K562 (cell line): ENCODE measurements around the gene ZBTB26. TPM values are rescaled to one million over a fixed set of nuclear protein-coding genes. Genes with fewer than 3 reads are reported as not detected.
A peak's percentile ranks its signal among the peaks of the same experiment; 100 is the strongest.

Experiments
- AFF4 ChIP-seq: sonication (generic); formaldehyde crosslinking; IDR thresholded peaks from 2 replicates; pipeline ENCODE4 v1.8.0; 2023; ENCODE audit warnings: mild to moderate bottlenecking, missing genetic modification reagents
- MTA3 ChIP-seq: fragments of 450-650 bp; formaldehyde crosslinking; IDR thresholded peaks from 2 replicates; pipeline ENCODE4 v1.6.1; 2017; ENCODE audit warnings: mild to moderate bottlenecking, borderline replicate concordance
- NFE2L1 ChIP-seq: fragments of 450-650 bp; IDR thresholded peaks from 2 replicates; pipeline ENCODE4 v1.6.1; 2016; ENCODE audit warnings: missing genetic modification characterization, low read depth, mild to moderate bottlenecking, missing compliant biosample characterization, moderate library complexity, borderline replicate concordance
- NFRKB ChIP-seq: fragments of 450-650 bp; IDR thresholded peaks from 2 replicates; pipeline ENCODE4 v1.6.1; 2016; ENCODE audit warnings: low read depth
- PRDM10 ChIP-seq: fragments of 450-650 bp; IDR thresholded peaks from 2 replicates; pipeline ENCODE4 v1.6.1; 2018; ENCODE audit not compliant: partially characterized antibody
- SMARCE1 ChIP-seq: fragments of 450-650 bp; IDR thresholded peaks from 2 replicates; pipeline ENCODE4 v1.7.1; 2016; ENCODE audit warnings: mild to moderate bottlenecking
- YY1 ChIP-seq, 3 experiments: IDR thresholded peaks; 2 replicates each; pipeline ENCODE4 v1.6.1; 2011; ENCODE audit warnings: low read length in 2 of 3, mild to moderate bottlenecking in 2 of 3, moderate library complexity in 2 of 3, borderline replicate concordance in 1 of 3, control low read depth in 1 of 3, low read depth in 1 of 3; ENCODE audit not compliant: insufficient read depth in 3 of 3, insufficient replicate concordance in 2 of 3, control insufficient read depth in 1 of 3, insufficient read length in 1 of 3; ENCODE audit errors: extremely low read depth in 1 of 3
- ZBTB49 ChIP-seq: sonication (generic); formaldehyde crosslinking; IDR thresholded peaks from 2 replicates; pipeline ENCODE4 v1.8.0; 2022; ENCODE audit warnings: missing genetic modification reagents, mild to moderate bottlenecking, borderline replicate concordance
- ZNF197 ChIP-seq: fragments of 200-800 bp; sonication (Bioruptor generic); IDR thresholded peaks from 2 replicates; pipeline ENCODE4 v1.6.1; 2016; ENCODE audit warnings: low read depth, missing genetic modification characterization, missing compliant biosample characterization
- ZNF253 ChIP-seq: fragments of 250-450 bp; sonication (Bioruptor Pico); conservative IDR thresholded peaks from 2 replicates; pipeline ENCODE4 v1.6.1; 2021; ENCODE audit warnings: mild to moderate bottlenecking
- polyA plus RNA-seq, 8 experiments: library from polyadenylated mRNA; depleted of rRNA in 4 of 8; stranded (reverse) in 5 of 8; unstranded in 3 of 8; fragments of >200 nt; fragmentation: Nextera tagmentation in 2 of 8; fragmentation: Illumina TruSeq in 1 of 8; extraction: Ambion mirVana in 2 of 8; extraction: Trizol in 1 of 8; gene quantifications; 2 replicates each; pipeline versions ENCODE4 v1.2.1 to v1.2.3, GENCODE V29; 2011 to 2014; ENCODE audit warnings: inconsistent platforms in 1 of 8, missing spikeins in 1 of 8
- total RNA-seq, 7 experiments: library from RNA; depleted of rRNA in 6 of 7; stranded (reverse); fragments of >200 nt in 6 of 7; fragmentation: Illumina TruSeq in 2 of 7; extraction: Trizol in 2 of 7; gene quantifications; 2 replicates each; pipeline versions ENCODE4 v1.2.1 to v1.2.3, GENCODE V29; 2011 to 2021; ENCODE audit warnings: low replicate concordance in 1 of 7
- TF ChIP-seq, protein P1 (sequence below): fragments of 450-650 bp; formaldehyde crosslinking; IDR thresholded peaks from 2 replicates; pipeline ENCODE4 v1.4.0; 2020; ENCODE audit warnings: mild to moderate bottlenecking, mixed read lengths

Gene ZBTB26
- total and polyA plus RNA-seq, 9 of the 15 experiments (the other 6 are each of a cell fraction or from before 2014, with no cell fraction given), result 2.4 to 20.7 (median 5.0) TPM

GRCh38 chr9:122904466-122904822 is 26.9 kb downstream of the ZBTB26 start (continued):
- TF ChIP-seq YY1 (IDR thresholded peaks at IDR 0.05; ENCODE audit: borderline replicate concordance in 1 of 3, control insufficient read depth in 1 of 3, extremely low read depth in 1 of 3, insufficient read depth in 3 of 3, insufficient read length in 1 of 3, insufficient replicate concordance in 2 of 3, low read depth in 1 of 3, low read length in 2 of 3), result no peak
- TF ChIP-seq, protein P1, sequence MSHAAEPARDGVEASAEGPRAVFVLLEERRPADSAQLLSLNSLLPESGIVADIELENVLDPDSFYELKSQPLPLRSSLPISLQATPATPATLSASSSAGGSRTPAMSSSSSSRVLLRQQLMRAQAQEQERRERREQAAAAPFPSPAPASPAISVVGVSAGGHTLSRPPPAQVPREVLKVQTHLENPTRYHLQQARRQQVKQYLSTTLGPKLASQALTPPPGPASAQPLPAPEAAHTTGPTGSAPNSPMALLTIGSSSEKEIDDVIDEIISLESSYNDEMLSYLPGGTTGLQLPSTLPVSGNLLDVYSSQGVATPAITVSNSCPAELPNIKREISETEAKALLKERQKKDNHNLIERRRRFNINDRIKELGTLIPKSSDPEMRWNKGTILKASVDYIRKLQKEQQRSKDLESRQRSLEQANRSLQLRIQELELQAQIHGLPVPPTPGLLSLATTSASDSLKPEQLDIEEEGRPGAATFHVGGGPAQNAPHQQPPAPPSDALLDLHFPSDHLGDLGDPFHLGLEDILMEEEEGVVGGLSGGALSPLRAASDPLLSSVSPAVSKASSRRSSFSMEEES (CRISPR knock-in tag), result no peak
- TF ChIP-seq SMARCE1, result 0 out of 2 replicates have a peak, but pooled peaks have one; percentile 15
- peak; percentile 22 for TF ChIP-seq AFF4 (CRISPR knock-in tag)
- TF ChIP-seq ZBTB49 (CRISPR knock-in tag), result no peak
- no peak for TF ChIP-seq ZNF253 (CRISPR knock-in tag)
- TF ChIP-seq MTA3, result no peak
- TF ChIP-seq PRDM10, result peak; percentile 45
- 0 out of 2 replicates have a peak, but pooled peaks have one; percentile 29 for TF ChIP-seq NFRKB
- TF ChIP-seq ZNF197 (CRISPR knock-in tag), result 0 out of 2 replicates have a peak, but pooled peaks have one; percentile 10
- TF ChIP-seq NFE2L1 (tag), result no peak
